IMR-90 (cell line): ENCODE results near the gene MEX3B. TPM values are rescaled to one million over a fixed set of nuclear protein-coding genes. Genes with fewer than 3 reads are reported as not detected.

ENCODE experiments used
- ATAC-seq: fragments of 200-7000 bp; cut with Tn5 transposase; 2 replicates; pipeline ENCODE4 v1.9.1; 2020; ENCODE audit warnings: low read depth, mild to moderate bottlenecking, moderate library complexity
- BruUV-seq: library from RNA; stranded (reverse); fragments of 400-500 nt; replicated peaks from 2 replicates; lab custom pipeline; 2021; lab: Mats Ljungman, UMichigan
- CTCF ChIA-PET: fragments of 300-600 bp; formaldehyde crosslinking; extraction: SDS; loops from one replicate; lab custom pipeline; 2021; ENCODE audit warnings: antibody characterized with exemption; lab: Yijun Ruan, JAX
- POLR2A ChIA-PET: fragments of 300-600 bp; sonication (Branson Sonifier 250); formaldehyde crosslinking; loops from one replicate; lab custom pipeline; 2022; ENCODE audit warnings: antibody characterized with exemption; ENCODE audit not compliant: unreplicated experiment; lab: Charles Lee
- DNase-seq: peaks from one replicate; pipeline ENCODE4 v3.0.0; 2013
- H2AFZ ChIP-seq: replicated peaks from 2 replicates; pipeline ENCODE3; 2013; ENCODE audit warnings: low read length, mild to moderate bottlenecking; ENCODE audit not compliant: poor library complexity
- H2AK5ac ChIP-seq: 2 replicates; pipeline ENCODE4 v1.6.1; 2013; ENCODE audit warnings: low read depth, low read length, inconsistent platforms
- H2AK9ac ChIP-seq: replicated peaks from 2 replicates; pipeline ENCODE3; 2013; ENCODE audit warnings: mild to moderate bottlenecking, low read depth, low read length, moderate library complexity; ENCODE audit not compliant: poor library complexity
- H2BK120ac ChIP-seq: 2 replicates; pipeline ENCODE4 v1.6.1; 2013; ENCODE audit warnings: low read depth, low read length, inconsistent platforms
- H2BK15ac ChIP-seq: 3 replicates; pipeline ENCODE4 v1.6.1; 2013; ENCODE audit warnings: low read depth, low read length, inconsistent platforms
- H2BK20ac ChIP-seq: 2 replicates; pipeline ENCODE4 v1.6.1; 2013; ENCODE audit warnings: low read depth, mild to moderate bottlenecking, inconsistent platforms, low read length, moderate library complexity
- H2BK5ac ChIP-seq: 2 replicates; pipeline ENCODE4 v1.6.1; 2013; ENCODE audit warnings: mild to moderate bottlenecking, low read depth, low read length, inconsistent platforms; ENCODE audit not compliant: poor library complexity, severe bottlenecking
- H3K14ac ChIP-seq: replicated peaks from 2 replicates; pipeline ENCODE4 v1.6.1; 2013; ENCODE audit warnings: low read depth, low read length, inconsistent platforms
- H3K18ac ChIP-seq: 2 replicates; pipeline ENCODE4 v1.6.1; 2013; ENCODE audit warnings: low read depth, low read length, control low read depth
- H3K23ac ChIP-seq: 2 replicates; pipeline ENCODE4 v1.6.1; 2013; ENCODE audit warnings: low read depth, low read length, inconsistent platforms
- H3K27ac ChIP-seq: 2 replicates; pipeline ENCODE4 v1.5.1; 2013; ENCODE audit warnings: mild to moderate bottlenecking, control low read depth, low read length; ENCODE audit not compliant: insufficient read depth
- H3K27me3 ChIP-seq: 2 replicates; pipeline ENCODE4 v1.6.1; 2013; ENCODE audit warnings: low read length; ENCODE audit not compliant: control insufficient read depth, insufficient read depth
- H3K36me3 ChIP-seq: 2 replicates; pipeline ENCODE4 v1.6.1; 2013; ENCODE audit warnings: low read length, mixed read lengths; ENCODE audit not compliant: control insufficient read depth, insufficient read depth
- H3K4ac ChIP-seq: 2 replicates; pipeline ENCODE4 v1.6.1; 2013; ENCODE audit warnings: low read depth, low read length, inconsistent platforms
- H3K4me1 ChIP-seq: 2 replicates; pipeline ENCODE4 v1.6.1; 2013; ENCODE audit warnings: low read length, mixed read lengths; ENCODE audit not compliant: control insufficient read depth, insufficient read depth
- H3K4me2 ChIP-seq: 2 replicates; pipeline ENCODE4 v1.6.1; 2013; ENCODE audit warnings: low read depth, mild to moderate bottlenecking, control low read depth, low read length, moderate library complexity
- H3K4me3 ChIP-seq: 2 replicates; pipeline ENCODE4 v1.5.1; 2013; ENCODE audit warnings: low read depth, mild to moderate bottlenecking, control low read depth, low read length, moderate library complexity; ENCODE audit not compliant: insufficient read depth
- H3K56ac ChIP-seq: 2 replicates; pipeline ENCODE4 v1.6.1; 2013; ENCODE audit warnings: low read length, inconsistent platforms; ENCODE audit not compliant: insufficient read depth; ENCODE audit errors: extremely low read depth
- H3K79me1 ChIP-seq, 2 experiments: 2 replicates each; pipeline ENCODE4 v1.6.1; 2013; ENCODE audit warnings: low read length in 2 of 2, inconsistent platforms in 1 of 2, low read depth in 1 of 2
- H3K9ac ChIP-seq: 2 replicates; pipeline ENCODE4 v1.6.1; 2013; ENCODE audit warnings: low read depth, low read length, control low read depth
- H3K9me1 ChIP-seq: 2 replicates; pipeline ENCODE4 v1.6.1; 2013; ENCODE audit warnings: low read length, inconsistent platforms; ENCODE audit not compliant: insufficient read depth
- H3K9me3 ChIP-seq: 2 replicates; pipeline ENCODE4 v1.6.1; 2013; ENCODE audit warnings: low read length; ENCODE audit not compliant: control insufficient read depth, insufficient read depth
- H4K20me1 ChIP-seq: 2 replicates; pipeline ENCODE4 v1.6.1; 2013; ENCODE audit warnings: low read length, inconsistent platforms; ENCODE audit not compliant: insufficient read depth
- H4K5ac ChIP-seq: 2 replicates; pipeline ENCODE4 v1.6.1; 2013; ENCODE audit warnings: mild to moderate bottlenecking, low read depth, low read length, control low read depth
- H4K8ac ChIP-seq, 2 experiments: 2 replicates each; pipeline ENCODE4 v1.6.1; 2013; ENCODE audit warnings: low read depth in 2 of 2, low read length in 2 of 2, control low read depth in 1 of 2, inconsistent platforms in 1 of 2
- H4K91ac ChIP-seq: 2 replicates; pipeline ENCODE4 v1.6.1; 2013; ENCODE audit warnings: low read depth, low read length, inconsistent platforms; ENCODE audit not compliant: insufficient read depth
- BHLHE40 ChIP-seq: fragments of 150-350 bp; IDR thresholded peaks from 2 replicates; pipeline ENCODE4 v1.6.1; 2016; ENCODE audit warnings: mild to moderate bottlenecking, low read depth, low read length
- CEBPB ChIP-seq: IDR thresholded peaks from 2 replicates; pipeline ENCODE4 v1.6.1; 2012; ENCODE audit warnings: low read depth, low read length, improper control_type of control experiment
- CHD1 ChIP-seq: IDR thresholded peaks from 2 replicates; pipeline ENCODE4 v1.6.1; 2012; ENCODE audit warnings: low read depth, low read length, improper control_type of control experiment
- CTCF ChIP-seq: conservative IDR thresholded peaks from 2 replicates; pipeline ENCODE4 v1.5.1; 2012; ENCODE audit warnings: mild to moderate bottlenecking, low read depth, low read length, improper control_type of control experiment
- FOS ChIP-seq: fragments of 150-350 bp; IDR thresholded peaks from 2 replicates; pipeline ENCODE4 v1.6.1; 2016; ENCODE audit warnings: low read depth, low read length
- MAFK ChIP-seq: IDR thresholded peaks from 2 replicates; pipeline ENCODE4 v1.6.1; 2012; ENCODE audit warnings: low read depth, low read length, improper control_type of control experiment
- MAZ ChIP-seq: IDR thresholded peaks from 2 replicates; pipeline ENCODE4 v1.6.1; 2012; ENCODE audit warnings: low read depth, mild to moderate bottlenecking, low read length, improper control_type of control experiment, moderate library complexity, borderline replicate concordance
- MXI1 ChIP-seq: IDR thresholded peaks from 2 replicates; pipeline ENCODE4 v1.6.1; 2012; ENCODE audit warnings: low read depth, mild to moderate bottlenecking, low read length, moderate library complexity, borderline replicate concordance
- NFE2L2 ChIP-seq: fragments of 150-350 bp; IDR thresholded peaks from 2 replicates; pipeline ENCODE4 v1.6.1; 2016; ENCODE audit warnings: low read depth, mild to moderate bottlenecking, low read length
- POLR2A ChIP-seq: IDR thresholded peaks from 2 replicates; pipeline ENCODE4 v1.6.1; 2012; ENCODE audit warnings: mild to moderate bottlenecking, low read depth, low read length
- RAD21 ChIP-seq: IDR thresholded peaks from 2 replicates; pipeline ENCODE4 v1.6.1; 2012; ENCODE audit warnings: low read length, improper control_type of control experiment
- RCOR1 ChIP-seq: IDR thresholded peaks from 2 replicates; pipeline ENCODE4 v1.6.1; 2012; ENCODE audit warnings: mild to moderate bottlenecking, low read length, improper control_type of control experiment; ENCODE audit not compliant: insufficient replicate concordance
- RFX5 ChIP-seq: IDR thresholded peaks from 2 replicates; pipeline ENCODE4 v1.8.0; 2012; ENCODE audit warnings: low read depth, mild to moderate bottlenecking, low read length, moderate library complexity
- SMC3 ChIP-seq: fragments of 150-350 bp; IDR thresholded peaks from 2 replicates; pipeline ENCODE4 v1.6.1; 2016; ENCODE audit warnings: low read depth, mild to moderate bottlenecking, antibody characterized with exemption, low read length, moderate library complexity
- USF2 ChIP-seq: fragments of 150-350 bp; IDR thresholded peaks from 2 replicates; pipeline ENCODE4 v1.6.1; 2017; ENCODE audit warnings: mild to moderate bottlenecking, antibody characterized with exemption, low read length, low read depth
- WGBS, 2 experiments: methylation state at CpG; one replicate each; pipeline versions ENCODE4 v1.1.5 to v1.1.7; 2013; ENCODE audit warnings: missing lambda C conversion rate in 2 of 2; ENCODE audit not compliant: insufficient read length in 1 of 2; ENCODE audit errors: extremely low coverage in 2 of 2; 5-methylcytosine and 5-hydroxymethylcytosine counted together
- dilution Hi-C: fragments of 300-500 bp; cut with HindIII; formaldehyde crosslinking; loops from one replicate; pipeline ENCODE4 v1.14.3; 2018; ENCODE audit warnings: low sequenced_read_pairs; ENCODE audit not compliant: unreplicated experiment
- in situ Hi-C: fragments of 300-500 bp; cut with MboI; formaldehyde crosslinking; loops from 3 replicates; pipeline ENCODE4 v1.14.3; 2019; ENCODE audit warnings: low sequenced_read_pairs, inconsistent platforms, mixed read lengths
- intact Hi-C: fragments of 100-400 bp; cut with micrococcal nuclease; formaldehyde crosslinking; loops from 2 replicates; pipeline ENCODE4 v1.10.0; 2022
- polyA plus RNA-seq, 3 experiments: library from polyadenylated mRNA; depleted of rRNA; stranded (reverse); fragments of >200 nt; gene quantifications; 2 replicates each; pipeline ENCODE4 v1.2.3, GENCODE V29; 2012; ENCODE audit warnings: low replicate concordance in 1 of 3
- total RNA-seq: library from RNA; depleted of rRNA; stranded (reverse); fragments of >200 nt; gene quantifications from 2 replicates; pipeline ENCODE4 v1.2.3, GENCODE V29; 2012
- TF ChIP-seq, protein P1 (sequence below): fragments of 150-350 bp; IDR thresholded peaks from 2 replicates; pipeline ENCODE4 v1.6.1; 2016; ENCODE audit warnings: low read depth, mild to moderate bottlenecking, low read length, moderate library complexity, borderline replicate concordance

The MEX3B gene
- total and polyA plus RNA-seq, 2 of the 4 experiments (the other 2 are of a cell fraction): 3.6 to 12.9 TPM

- H2AK5ac ChIP-seq: no peak overlapping the region
- H2AFZ ChIP-seq: no peak overlapping the region
- H3K56ac ChIP-seq: no peak overlapping the region
- no peak overlapping the region for H4K91ac ChIP-seq
- ATAC-seq: no peak
- H3K9ac ChIP-seq: no peak overlapping the region
- no peak overlapping the region for H2BK5ac ChIP-seq
- H4K8ac ChIP-seq: no peak overlapping the region
- H2BK120ac ChIP-seq: no peak overlapping the region
- TF ChIP-seq, protein P1, sequence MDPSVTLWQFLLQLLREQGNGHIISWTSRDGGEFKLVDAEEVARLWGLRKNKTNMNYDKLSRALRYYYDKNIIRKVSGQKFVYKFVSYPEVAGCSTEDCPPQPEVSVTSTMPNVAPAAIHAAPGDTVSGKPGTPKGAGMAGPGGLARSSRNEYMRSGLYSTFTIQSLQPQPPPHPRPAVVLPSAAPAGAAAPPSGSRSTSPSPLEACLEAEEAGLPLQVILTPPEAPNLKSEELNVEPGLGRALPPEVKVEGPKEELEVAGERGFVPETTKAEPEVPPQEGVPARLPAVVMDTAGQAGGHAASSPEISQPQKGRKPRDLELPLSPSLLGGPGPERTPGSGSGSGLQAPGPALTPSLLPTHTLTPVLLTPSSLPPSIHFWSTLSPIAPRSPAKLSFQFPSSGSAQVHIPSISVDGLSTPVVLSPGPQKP: no peak
- TF ChIP-seq MAFK: no peak
- no peak for TF ChIP-seq CHD1
- no peak for TF ChIP-seq NFE2L2
- no peak for TF ChIP-seq MAZ
- no peak for TF ChIP-seq FOS
- TF ChIP-seq POLR2A: no peak
- TF ChIP-seq RCOR1: no peak
- TF ChIP-seq CEBPB: no peak
- TF ChIP-seq RAD21: no peak
- no peak for TF ChIP-seq BHLHE40
- no peak for TF ChIP-seq RFX5
- no peak for TF ChIP-seq MXI1
- no peak for TF ChIP-seq USF2
- TF ChIP-seq SMC3: no peak
- no peak for TF ChIP-seq CTCF
- H2BK15ac ChIP-seq: no peak overlapping the region
- no peak overlapping the region for H2AK9ac ChIP-seq
- H4K5ac ChIP-seq: no peak overlapping the region
- no peak overlapping the region for H3K4me2 ChIP-seq
- H3K79me1 ChIP-seq: peaks cover 6 to 30% of the 10 kb centered on the region in 2 experiments; a peak in 3 of 4 replicates
- H3K4me3 ChIP-seq: no peak overlapping the region
- peaks cover 36% of the 10 kb centered on the region for H4K20me1 ChIP-seq
- no peak overlapping the region for H3K27ac ChIP-seq
- intact Hi-C loops (loop anchor here (10.0 kb wide), 1 partner anchor 215 kb away; no protein-coding TSS in a partner anchor), dilution Hi-C loops (no loop called here), in situ Hi-C loops (loop anchor here (10.0 kb wide), 2 partner anchors 145 to 565 kb away; no protein-coding TSS in a partner anchor)
- no peaks in the 10 kb centered on the region for H3K9me3 ChIP-seq
- CTCF ChIA-PET: no interaction called here
- H3K14ac ChIP-seq: no peak overlapping the region
- H3K9me1 ChIP-seq: peaks cover 5% of the 10 kb centered on the region; the same call in 1 of the 2 replicates
- POLR2A ChIA-PET: interaction anchor here (0.6 kb wide), 1 partner anchor 580 kb away, joined by 4 read pairs; no protein-coding TSS in a partner anchor
- BruUV-seq: no TSS peak
- no peaks in the 10 kb centered on the region for H3K27me3 ChIP-seq
- H3K23ac ChIP-seq: no peak overlapping the region
- peaks cover 14% of the 10 kb centered on the region; the same call in 1 of the 2 replicates for H3K36me3 ChIP-seq
- no peak overlapping the region for H2BK20ac ChIP-seq
- DNase-seq: no peak
- no CpG with 5 or more reads among the region's 7 CpGs for WGBS, 2 experiments
- H3K4me1 ChIP-seq: peaks cover 7% of the 10 kb centered on the region
- H3K4ac ChIP-seq: no peak overlapping the region
- H3K18ac ChIP-seq: no peak overlapping the region
Measured at GRCh38 chr15:82039871-82040270, 5.9 kb downstream of the MEX3B start.
